ENCODE results near the gene RIMBP2. TPM values are rescaled to one million over a fixed set of nuclear protein-coding genes. Genes with fewer than 3 reads are reported as not detected.
"Not testable (repeated sequence)": the region's sequence is repeated elsewhere in the genome, so short reads cannot be mapped to it uniquely, and the experiment has no call there.

RIMBP2 gene
- total RNA-seq, 1 experiment from 2014 or later = 0.97 TPM

DNA sequence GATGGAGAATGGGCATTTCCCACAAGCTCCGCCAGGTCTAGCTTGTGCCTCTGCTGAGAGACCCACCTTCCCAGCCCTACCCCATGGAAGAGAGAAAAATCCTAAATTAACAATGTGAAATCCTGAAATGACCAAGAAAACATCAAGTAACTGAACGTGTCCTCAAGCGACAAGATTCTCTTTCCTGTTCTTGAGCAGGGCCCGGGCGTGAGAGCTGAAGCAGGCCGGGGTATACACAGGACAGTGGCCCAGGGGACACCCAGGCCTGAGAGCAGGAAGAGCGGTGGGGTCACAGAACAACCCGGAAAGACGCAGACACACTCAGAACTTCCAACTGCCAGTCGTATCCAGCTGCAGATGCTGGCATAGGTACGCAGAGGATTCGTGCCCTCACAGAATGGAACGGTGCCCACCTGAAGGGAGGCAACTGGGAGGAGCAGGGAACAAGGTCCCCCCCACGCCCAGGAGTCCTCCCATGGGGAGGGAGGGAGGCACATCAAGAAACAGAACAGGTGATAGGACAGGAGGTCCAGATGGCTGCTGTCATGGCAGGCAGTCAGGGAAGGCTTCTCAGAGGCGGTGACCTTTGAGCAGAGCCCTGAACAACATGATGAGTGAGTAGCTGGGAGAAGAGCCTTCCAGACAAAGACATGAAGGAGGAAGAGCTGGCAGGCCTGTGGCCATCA, 9.1 kb downstream of the RIMBP2 start:
- no peak for DNase-seq (ENCODE audit: low spot score)

DNA sequence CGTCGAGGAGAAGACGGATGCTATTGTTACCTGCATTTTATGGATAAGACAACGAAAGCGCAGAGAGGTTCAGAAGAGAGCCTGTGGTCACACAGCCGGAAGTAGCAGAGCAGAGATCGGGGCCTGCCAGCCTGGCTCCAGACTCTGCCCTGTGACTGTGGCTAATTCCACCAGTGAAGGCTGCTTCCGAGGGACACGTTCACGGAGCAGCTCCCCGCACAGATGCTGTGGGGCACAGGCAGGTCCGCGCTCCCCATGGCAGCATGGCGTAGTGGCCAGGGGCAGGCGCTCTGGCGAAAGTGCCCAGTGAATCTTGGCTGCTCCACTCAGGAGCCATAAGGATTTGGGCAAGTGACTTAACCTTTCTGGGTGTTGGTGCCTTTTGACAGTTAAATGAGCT, 9.8 kb downstream of the RIMBP2 start:
- DNase-seq (ENCODE audit: low spot score) = no peak

DNA sequence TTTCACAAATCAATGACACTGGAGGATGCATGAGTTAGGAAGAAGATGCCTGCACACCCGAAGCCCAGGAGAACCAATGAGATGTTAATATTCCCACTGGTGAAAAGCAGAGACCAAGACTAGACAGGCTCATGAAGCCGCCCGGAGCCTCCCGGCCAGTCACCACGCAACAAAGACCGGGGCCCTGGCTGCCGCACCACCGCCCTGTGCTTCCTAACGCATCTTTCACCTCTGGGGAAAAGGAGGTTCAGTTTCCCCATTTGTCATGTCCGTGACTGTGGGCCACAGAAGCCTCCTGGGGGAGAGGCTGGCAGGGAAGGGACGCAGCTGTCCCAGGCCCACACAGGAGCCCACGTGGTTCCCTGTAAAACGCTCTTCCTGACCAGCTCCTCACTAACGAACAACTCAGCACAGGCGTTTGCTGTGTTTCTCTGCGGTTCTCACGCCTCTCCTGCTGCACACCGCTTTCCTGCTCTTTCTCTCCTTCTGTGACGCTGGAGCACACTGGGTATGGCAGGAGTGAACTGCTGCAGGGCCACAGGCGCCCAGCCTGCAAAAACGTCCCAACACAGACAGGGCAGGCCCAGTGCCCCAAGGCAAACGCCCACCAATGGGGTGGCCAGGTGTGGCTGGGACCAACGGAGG, 10.8 kb downstream of the RIMBP2 start:
- DNase-seq (ENCODE audit: low spot score) = no peak

DNA sequence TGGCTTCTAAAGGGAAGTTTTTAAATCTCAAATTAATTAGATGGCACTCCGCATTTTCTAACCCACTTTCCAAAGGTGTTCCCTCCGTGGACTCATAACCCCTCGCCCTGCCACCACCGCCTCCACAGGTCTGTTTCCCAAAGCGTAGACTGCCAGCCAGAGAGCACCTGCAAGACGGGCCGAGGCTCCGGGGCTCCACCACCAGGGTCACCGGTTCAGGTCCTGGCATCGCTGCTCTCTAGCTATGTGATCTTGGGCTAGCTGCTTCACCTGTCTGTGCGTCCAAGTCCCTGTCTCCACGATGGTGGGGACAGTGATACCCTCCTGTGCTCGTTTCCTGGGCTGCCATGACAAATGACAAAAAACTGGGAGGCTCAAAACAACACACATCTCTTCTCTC, 11.5 kb downstream of the RIMBP2 start:
- DNase-seq (ENCODE audit: low spot score) = no peak

DNA sequence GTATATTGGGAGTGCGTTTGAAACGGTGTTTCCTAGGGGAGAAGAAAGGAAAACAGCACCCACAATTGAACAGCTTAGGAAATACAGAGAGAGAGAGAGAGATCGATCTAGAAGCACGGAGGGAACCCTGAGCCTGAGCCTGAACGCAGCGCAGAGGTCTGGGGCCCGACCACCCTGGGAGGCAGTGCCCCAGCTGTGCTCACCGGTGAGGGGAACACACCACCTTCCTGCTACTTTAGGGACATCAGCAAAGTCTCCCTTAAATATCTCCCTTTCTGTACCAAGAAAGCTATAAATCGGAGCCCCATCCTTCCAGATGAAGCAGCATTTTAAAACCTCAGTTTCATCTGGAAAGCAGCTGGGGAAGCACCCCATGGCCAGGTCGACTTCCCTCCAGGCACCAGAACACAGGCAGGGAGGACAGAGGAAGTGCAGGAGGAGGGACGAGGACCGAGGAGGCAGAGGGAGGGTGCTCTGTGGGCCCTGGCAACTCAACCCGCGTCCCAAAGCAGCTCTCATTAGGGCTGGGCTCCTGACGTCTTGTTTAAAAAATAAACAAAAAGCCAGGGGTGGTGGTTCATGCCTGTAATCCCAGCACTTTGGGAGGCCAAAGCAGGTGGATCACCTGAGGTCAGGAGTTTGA, 12.2 kb downstream of the RIMBP2 start:
- DNase-seq (ENCODE audit: low spot score) = no peak

DNA sequence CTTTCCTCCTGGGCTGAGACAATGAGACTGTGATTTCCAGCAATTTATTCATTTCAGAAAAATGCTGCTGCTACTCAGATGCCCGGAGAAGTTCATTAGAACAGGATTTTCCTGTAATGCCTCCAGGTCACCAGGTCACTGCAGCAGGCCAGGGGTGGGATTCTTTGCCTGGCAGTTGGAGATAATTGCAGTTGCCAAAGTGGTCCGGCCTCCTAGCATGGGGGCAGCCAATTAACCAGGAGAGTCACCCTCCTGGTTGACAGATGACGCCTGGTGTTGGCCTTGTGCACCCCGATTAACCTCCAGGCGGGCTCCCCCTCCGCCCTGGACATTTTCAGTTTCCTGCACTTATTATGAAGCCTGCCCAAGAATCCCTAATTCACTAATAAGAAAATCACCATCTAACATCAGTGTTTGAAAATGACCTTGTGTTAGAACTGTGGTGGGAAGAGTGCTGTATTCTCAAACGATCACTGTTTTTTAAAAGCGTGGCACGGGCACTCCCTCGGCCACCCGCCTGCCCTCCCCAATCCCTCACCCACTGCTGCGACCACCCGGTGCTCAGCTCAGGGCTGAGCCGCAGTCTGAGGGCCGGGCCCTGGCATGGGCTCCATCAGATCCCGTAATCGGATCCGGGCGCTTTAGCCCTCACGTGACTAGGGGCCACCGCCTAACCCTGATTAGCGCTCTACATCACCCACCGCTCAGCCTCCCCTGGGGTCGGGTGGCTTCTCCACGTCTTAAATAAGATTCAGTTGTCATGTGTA, 12.9 kb downstream of the RIMBP2 start:
- DNase-seq (ENCODE audit: low spot score) = no peak

DNA sequence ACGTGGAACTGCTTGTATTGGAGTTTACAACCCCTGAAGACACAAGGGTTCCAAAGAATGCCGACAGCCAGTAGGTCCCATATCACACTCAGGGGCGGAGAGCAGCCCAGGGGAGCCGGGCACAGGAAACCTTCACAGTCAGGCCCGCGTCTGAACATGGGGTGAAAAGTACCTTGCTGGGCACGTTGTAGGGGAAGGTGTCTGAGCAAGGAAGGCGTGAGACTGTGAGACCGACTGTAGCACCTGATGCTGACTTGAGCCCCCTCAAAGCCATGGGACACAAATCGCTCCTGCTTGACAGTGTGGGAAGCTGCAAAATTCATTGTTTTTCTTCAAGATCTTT, 14.7 kb downstream of the RIMBP2 start:
- DNase-seq (ENCODE audit: low spot score) = no peak

DNA sequence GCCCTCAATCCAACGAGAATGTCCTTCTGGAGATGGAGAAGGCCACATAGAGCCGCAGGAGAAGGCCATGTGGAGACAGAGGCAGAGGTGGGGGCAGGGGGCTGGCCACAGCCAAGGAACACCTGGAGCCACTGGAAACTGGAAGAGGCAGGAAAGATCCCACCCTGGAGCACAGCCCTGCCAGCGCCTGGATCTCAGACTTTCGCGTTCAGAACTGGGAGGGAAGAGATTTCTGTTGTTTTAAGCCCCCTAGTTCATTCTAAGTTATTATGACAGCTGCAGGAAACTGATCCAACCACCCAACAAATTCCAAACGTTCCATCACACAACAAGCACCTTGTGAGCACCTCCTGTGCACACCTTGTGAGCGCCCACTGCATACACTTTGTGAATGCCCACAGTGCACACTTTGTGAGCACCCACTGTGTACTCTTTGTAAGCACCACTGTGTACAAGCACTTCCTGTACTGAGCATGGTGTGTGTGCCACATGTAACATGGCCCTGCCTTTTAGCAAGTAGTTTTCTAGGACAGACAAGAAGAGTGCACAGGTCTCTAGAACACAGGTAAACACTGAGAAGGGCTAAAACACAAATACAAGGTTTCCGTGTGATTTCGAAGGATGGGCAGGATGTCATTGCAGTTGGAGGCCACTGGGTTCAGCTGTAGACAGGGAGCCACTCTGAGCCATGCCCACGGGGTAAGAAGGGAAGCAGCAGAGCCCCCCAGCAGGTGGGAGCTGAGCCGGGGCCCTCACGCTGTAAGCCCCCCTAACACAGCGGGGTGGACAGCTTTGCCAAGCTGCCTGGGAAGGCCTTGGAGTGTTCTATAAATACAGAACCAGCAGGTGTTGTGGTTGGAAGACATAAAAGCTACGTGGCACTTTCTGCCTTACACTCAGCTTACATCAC, 15.4 kb downstream of the RIMBP2 start:
- no peak for DNase-seq (ENCODE audit: low spot score)

DNA sequence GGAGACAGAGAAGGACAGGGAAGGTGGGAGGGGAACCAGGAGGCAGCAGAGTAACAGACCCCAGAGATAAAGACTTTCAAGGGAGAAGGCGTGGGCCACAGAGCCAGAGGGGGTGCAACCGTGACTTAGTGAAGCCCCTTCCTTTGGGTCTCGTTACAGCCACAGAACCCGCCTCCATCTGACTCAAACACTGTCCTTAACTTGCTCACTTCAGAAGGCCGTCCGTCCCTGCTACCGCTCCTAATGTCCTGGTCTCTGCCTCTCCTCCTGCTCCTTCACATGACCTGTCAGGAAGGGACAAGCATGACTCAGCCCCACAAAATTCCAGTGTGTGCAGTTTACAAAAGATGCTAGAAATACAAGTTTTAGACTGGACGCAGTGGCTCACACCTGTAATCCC, 18.0 kb downstream of the RIMBP2 start:
- no peak for DNase-seq (ENCODE audit: low spot score)

DNA sequence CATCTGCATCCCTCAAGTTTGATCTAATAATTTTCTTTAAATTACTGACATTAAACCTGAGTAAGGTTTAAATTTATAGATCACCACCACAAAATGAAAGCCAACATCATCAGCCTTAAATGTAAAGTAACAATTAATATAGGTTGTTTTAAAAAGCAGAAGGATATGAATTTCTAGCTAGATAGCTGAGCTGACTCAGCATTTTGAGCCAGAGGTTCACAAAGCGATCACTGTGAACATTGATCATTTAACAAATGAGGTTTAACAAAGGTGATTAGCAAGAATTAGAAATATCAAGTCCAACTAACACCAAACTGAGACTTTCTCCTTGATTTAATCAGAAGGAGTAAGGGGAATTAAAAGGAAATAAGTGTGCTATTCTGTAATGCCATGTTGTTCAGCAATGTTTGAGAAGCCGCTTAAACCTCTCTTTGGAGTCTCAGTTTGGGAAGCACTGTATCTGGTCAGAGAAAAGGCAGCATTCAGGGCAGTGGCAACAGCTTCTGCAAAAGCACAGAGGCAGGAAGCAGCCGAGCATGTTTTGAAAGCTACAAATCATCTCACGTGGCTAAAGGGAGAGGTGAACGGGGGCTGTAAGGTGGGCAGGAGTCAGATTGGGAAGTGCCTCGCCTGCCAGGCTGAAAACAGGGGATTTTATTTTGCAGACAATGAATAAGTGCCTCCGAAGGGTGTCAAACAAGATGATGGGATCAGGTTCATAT, 19.6 kb downstream of the RIMBP2 start:
- no peak for DNase-seq (ENCODE audit: low spot score)

DNA sequence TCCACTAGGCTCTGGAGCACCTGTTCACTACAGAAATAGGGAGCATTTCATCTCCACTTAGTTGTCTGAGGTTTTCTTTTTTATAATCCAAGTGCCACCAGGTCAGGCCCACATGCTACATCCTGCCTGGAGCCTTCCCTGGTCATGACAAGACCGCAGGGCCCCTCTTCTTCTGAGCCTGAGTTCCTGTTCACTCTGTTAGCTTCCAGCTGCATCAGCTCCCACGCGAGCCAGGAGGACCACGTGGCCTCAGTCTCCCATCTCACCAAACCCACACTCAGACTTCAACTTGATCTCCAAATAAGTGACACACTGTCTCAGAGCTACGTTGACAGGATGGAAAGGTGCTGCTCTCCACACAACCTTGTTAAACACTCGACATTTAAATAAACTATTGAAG, 21.0 kb downstream of the RIMBP2 start:
- no peak for DNase-seq (ENCODE audit: low spot score)

DNA sequence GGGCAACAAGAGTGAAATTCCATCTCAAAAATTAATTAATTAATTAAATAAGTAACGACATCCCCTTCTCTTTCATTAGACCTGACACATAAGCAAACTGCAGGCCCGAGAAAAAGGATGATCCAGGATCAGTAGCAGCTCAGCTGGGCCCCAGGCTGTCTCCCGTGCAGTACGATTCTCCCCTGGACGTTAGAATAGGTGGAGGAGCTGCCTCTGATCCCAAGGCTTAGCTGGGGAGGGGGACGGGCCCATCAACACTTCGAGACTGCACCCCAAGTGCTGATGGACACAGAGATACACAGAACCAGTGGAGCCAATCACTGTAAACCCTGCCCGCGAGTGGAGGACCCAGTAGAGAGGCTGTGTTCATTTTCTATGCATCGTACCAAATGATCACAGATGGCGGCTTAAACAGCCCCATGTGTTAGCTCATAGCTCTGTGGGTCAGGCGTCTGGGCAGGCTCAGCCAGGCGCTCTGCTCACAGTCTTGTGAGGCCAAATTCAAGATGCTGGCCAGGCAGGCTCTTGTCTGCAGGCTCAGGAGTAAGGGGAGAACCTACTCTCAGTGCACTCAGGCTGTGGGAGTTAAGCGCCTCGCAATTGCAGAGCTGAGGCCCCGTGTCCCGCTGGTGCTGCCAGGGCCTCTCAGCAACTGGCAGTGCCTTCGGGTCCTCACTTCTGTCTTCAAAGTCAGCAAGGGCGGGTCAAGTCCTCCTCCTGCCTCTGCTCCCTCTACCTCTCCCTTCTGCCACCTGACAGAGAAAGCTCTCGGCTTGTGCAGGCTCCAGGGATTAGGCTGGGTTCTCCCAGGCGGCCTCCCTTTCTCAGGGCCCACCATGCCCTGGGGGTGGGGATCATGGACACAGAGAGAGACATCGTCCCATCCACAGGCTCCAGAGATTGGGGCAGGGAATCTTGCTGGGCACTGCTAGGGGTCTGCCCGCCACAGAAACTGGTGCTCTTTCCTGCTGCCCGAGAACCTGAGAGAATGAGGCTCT, 26.4 kb downstream of the RIMBP2 start:
- no peak for DNase-seq (ENCODE audit: low spot score)

DNA sequence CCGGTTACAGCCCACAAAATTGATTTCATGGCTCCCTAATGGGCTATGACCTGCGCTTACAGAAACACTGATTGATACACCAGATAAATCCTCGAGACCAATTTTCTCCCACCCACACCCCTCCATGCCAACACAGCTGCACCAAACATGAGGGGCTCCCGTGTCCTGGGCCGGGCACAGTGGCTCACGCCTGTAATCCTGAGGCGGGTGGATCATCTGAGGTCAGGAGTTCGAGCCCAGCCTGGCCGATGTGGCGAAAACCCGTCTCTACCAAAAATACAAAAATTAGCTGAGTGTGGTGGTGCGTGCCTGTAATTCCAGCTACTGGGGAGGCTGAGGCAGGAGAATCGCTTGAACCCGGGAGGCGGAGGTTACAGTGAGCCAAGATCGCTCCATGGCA, 27.1 kb downstream of the RIMBP2 start:
- DNase-seq (ENCODE audit: low spot score) = not testable (repeated sequence)

DNA sequence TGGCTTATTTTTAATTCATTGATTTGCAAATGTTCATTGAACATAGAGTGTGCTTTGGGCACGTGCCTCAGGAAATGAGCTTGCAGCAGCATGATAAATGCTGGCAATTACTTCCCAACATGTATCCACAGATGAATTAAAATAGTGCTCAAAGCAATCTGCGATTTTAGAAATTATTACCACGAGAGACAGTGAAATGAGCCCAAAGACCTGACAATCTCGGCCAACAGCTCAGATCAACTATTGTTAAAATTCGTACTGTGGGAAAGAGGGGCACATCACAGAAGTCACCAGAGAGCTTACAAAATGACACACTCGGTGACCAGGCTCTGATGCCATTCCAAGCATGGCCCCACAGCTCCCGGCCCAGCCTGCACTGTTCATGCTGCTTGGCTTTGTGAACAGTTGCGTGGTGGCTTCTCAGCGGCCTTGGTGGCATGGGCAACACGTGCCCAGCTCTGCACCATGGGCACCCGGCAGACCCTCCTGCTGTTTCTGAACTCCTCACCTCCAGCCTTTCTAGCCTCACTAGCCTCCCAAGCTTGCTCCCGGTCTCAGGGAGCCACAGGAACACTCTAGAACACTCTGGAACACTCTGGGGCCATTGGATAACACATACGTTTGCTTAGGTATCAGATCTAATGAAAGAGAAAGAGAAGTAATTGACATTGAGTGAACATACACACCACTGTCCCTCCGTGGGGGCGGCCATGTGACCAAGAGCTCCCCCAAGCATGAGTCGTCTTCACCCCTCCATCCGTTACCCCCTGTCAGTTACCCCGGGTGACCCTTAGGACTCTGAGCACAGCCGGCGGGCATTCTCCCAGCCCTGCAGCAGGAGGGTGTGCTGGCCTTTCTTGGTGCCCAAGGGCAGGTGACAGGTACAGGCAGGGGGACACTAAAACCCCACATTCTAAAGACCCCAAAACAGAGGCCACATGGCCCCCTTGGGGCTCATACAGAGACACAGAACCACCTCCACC, 28.0 kb downstream of the RIMBP2 start:
- DNase-seq (ENCODE audit: low spot score) = no peak

DNA sequence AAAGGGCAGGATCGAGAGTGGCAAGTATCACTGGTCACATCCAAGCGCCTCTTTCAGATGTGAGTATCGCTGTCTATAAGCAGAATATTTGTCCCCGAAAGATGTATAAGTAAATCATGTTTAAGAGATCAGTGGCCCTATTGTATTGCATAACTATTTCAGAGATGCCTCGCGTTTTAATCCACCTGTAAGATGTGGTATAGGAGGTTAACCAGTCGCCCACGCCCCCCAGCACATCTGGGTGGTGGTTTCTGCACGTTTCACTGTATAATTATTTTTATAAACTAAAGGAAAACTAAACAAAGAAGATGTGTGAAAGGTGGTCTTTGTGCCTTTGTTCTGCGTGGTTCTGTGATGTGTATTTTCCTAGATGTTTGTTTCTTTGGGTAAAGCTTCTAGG, 28.9 kb downstream of the RIMBP2 start:
- no peak for DNase-seq (ENCODE audit: low spot score)

DNA sequence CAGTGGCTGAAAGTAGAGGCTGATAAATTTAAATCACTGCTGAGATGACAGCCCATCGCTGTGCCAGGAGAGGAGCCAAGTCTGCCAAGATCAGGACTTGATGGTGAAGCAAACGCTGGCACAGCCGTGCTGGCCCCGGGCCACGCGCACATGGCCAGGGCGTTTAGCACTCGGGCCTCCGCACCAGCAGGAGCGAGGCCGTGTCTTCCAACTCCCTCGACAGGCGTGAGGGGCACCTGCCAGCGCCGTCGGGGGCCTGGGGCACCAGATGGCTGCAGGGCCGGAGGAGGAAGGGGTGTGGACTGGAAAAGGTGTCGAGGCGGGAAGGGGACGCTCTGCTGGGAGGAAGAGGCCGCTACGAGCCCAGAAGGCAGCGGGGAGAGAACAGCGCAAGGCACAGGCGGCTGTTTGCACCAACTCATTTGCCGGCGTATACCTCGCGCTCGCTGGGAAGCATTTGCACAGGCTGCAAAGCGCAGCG, 29.5 kb downstream of the RIMBP2 start:
- no peak for DNase-seq (ENCODE audit: low spot score)

DNA sequence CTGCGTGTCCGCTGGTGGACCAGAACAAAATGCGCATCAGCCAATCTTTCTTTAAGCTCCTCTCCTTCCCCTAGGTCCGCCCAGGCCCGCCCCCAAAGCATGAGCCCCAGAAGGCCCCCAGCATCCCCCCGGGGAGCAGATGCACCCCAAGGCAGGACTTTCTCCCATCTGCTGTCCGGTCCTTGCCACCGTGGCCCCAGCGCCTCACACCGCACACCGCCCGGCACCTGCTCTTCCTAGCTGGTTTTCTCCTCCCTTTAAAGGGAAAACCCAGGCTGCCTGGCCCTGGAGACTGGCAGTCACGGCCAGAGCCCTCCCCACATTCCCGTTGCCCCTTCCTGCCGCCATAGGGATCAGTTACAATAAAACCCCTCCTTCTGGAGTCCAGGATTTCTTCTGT, 30.2 kb downstream of the RIMBP2 start:
- no peak for DNase-seq (ENCODE audit: low spot score)

DNA sequence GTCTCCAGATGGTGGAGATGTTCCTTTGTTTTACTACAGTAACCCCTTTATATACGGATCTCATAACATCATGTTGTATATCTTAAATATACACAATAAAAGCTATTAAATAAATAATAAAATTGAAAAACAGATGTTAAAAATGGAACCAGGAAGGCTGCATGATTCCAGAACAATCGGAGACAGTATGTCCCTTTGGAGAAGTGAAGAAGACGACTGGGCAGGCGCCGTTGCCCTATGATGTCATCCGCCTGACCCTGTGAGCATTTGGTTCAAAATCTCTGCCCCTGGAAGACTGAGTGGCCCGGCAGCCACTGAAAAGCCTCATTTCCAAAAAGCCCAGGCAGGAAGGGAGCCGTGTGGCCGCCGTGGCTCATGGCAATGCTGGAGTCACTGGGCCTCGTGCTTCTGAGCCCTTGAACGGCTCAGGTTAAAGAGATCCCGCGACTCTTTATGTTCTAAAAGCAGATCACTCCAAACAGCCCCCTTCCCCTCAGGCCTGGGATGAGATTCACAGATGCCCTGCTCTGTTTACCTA, 30.8 kb downstream of the RIMBP2 start:
- DNase-seq (ENCODE audit: low spot score) = no peak
